ELF-1 (cell line): ENCODE data around the gene STARD6.
"Not testable (repeated sequence)": the region's sequence is repeated elsewhere in the genome, so short reads cannot be mapped to it uniquely, and the experiment has no call there.

Experiments
- DNase-seq: peaks from one replicate; pipeline ENCODE4 v3.0.0-alpha.2; 2016; ENCODE audit warnings: low read depth, low spot score

The STARD6 gene, protein sequence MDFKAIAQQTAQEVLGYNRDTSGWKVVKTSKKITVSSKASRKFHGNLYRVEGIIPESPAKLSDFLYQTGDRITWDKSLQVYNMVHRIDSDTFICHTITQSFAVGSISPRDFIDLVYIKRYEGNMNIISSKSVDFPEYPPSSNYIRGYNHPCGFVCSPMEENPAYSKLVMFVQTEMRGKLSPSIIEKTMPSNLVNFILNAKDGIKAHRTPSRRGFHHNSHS

GRCh38 chr18:54357660-54358494, at the start of gene STARD6, which contains the start of gene C18orf54:
Gene STARD6 (minus strand): TSS chr18:54357858. CDS start chr18:54354573, 3,285 bp downstream.
Gene C18orf54 (plus strand): TSS chr18:54357906. CDS start chr18:54360573, 2,667 bp downstream.
- peak; percentile 97 for DNase-seq

DNA sequence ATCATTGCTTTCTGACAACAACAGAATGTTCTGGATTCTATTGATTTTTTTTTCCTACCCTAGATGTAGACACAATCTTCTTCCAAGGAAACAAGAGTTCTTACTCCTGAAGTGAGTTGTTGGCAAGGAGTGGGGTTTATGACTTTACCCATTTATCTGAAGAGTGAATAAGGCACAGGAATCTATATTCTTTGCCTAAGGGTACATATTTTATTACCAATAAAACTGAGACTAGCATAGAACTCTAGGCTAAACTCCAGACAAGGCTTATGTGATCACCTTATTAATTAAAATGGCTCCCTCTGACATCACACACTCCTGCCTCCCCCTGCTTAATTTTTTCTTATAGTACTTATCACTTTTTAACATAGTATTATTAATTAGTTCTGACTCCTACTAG, 47.6 kb upstream of the STARD6 start:
- no peak for DNase-seq

GRCh38 chr18:54396760-54397159, 39.1 kb upstream of the STARD6 start:
- no peak for DNase-seq

DNA sequence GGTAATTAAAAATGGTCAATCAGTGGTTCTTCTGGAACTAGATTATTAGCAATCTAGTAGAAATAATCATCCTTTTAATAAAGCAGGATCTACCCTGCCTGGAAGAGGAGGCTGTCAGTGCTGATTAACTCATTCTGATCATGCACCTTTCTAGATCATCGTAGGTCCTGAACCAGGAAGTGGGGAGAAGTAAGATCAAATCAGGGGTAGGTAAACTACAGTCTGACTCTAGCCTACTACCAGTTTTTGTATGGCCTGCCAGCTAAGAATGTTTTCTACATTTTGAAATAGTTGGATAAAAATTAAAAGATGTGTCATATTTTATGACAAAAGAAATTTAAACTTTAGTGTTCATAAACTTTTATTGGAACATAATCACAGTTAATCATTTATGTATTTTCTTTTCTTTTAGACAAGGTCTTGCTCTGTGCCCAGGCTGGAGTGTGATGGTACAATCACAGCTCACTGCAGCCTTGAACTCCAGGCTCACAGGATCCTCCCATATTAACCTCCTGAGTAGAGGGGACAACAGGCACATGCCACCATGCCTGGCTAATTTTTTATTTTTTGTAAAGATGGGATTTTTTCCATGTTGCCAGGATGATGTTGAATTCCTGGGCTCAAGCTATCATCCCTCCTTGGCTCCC, 36.1 kb upstream of the STARD6 start:
- no peak for DNase-seq

GRCh38 chr18:54392543-54393023, 34.9 kb upstream of the STARD6 start:
- DNase-seq, result no peak

DNA sequence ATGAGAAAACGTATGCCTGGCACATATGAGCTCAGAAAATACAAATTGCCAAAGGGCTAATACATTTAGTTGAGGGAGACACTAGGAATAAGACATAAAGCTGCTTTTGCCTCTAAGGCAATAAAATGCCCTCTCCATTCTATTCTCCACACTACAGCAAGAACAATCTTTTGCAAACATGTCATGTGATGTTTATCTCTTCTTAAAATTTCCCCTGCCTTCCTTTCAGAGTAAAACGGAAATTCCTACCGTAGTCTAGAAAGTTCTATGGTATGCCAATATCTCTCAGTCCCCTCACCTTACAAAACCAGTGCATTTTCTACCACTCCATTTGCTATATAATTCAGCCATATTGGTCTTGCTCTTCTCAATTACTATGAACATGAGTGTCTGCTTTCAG, 33.2 kb upstream of the STARD6 start:
- DNase-seq, result no peak

DNA sequence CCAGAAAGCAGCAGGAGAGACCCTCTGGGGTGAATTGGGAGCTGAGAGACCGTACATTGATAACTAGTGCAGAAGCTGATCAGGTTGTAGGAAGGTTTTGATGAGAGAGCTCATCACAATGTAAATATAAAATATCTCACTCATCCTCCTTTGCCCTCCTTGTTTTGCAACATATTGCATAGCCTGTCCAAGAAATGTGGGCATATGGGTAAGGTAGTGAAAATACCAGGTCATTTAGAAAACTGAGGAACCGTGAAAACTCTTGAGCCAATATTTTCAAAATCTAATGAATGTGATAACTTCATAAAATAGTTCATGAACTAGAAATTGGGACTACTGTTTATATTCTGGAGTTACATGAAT, 31.5 kb upstream of the STARD6 start:
- no peak for DNase-seq

DNA sequence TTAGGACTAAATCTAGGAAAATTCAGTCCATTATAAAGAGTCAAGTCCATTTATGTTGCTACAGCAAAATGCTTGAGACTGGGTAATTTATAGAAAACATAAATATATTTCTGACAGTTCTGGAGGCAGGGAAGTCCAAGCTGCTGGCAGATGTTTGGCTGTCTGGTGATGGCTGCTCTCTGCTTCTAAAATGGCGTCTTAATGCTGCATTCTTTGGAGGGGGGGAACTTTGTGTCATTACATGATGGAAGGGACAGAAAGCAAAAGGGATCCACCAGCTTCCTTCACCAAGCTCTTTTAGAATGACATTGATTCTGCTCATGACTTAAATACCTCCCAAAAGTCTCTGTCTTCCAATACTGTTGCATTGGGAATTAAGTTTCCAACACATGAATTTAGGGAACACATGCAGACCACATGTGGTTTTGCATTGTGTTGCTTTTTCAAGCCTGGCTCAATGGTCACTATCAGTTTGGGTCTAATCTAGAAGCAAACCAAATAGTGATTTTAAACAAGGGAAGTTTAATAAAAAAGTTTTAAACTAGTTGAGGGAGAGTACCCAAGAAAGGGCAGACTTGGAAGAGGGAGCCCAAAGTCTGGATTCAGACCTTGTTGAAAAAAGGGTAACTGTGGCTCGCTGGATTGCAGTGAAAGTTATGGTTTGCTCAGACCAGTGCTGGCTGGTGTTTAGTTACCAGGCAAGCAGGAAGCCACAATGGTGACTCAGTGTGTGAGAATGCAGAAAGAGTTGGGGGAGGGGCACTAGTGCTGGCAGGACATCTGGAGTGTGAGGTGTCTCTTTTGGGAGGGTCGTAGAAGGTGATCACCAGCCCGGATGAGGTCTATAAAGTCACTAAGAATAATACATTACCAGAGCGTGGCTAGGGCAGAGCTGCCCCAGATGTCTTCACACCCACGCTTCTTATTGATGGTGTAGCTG, 30.8 kb upstream of the STARD6 start:
- DNase-seq, result peak; percentile 96

DNA sequence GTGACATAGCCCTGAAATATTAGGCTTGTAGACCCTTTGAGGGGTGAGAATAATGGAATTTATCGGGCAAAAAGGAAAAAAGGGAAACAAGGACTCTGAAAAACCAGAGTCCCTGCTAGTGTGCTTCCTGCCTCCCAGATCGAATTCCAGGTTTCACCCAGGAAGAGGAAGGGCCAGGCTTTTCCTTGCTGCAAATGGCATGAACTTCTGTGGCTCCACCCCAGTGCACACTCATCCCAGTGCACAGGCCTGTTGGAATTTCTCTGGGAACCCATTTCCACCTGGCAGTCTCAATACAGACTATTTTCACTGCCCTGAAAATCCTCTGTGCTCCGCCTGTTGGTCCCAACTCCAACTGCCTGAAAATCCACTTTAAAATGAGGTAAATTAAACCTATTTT, 30.0 kb upstream of the STARD6 start:
- DNase-seq, result no peak

GRCh38 chr18:54386800-54387495, 29.3 kb upstream of the STARD6 start:
- not testable (repeated sequence) for DNase-seq

DNA sequence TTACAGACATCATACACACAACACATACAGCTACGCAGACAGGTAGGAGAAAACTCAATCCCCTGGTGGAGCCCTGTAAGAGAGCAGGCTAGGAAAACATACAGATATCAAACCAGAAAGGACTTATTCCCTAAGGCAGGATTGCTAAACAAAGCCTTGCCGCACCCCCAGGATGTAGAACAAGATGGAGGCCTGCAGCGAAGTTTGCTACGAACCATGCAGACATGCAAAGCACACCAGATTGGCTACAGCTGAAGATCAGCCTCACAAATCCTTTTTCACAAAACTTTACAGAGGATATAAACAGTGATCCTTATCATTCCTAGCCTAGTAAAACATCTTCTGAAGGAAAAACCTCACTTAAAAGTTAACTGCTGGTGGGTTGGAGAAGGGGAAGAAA, 28.4 kb upstream of the STARD6 start:
- peak; percentile 48 for DNase-seq

- no peak for DNase-seq
These were observed 25.1 kb upstream of the STARD6 start for GRCh38 chr18:54382733-54383252.

DNA sequence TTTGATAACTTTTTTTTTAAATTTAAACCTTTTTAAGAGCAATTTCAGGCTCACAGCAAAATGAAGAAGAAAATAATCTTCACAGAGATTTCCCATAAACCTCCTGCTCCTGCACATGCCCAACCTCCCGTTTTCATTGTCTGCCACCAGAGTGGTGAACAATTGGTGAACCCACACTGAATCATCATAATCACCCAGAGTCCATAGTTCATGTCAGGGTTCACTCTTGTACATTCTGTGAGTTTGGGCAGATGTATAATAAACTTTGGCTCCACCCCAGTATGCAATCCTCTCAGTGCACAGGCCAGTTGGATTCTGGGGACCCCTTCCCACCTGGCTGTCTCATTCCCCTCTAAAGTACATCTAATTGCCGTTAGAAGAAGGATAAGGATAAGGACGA, 24.4 kb upstream of the STARD6 start:
- DNase-seq, result no peak

- DNase-seq, result no peak
These were observed 24.0 kb upstream of the STARD6 start for GRCh38 chr18:54381640-54382039.

GRCh38 chr18:54378057-54378456, 20.4 kb upstream of the STARD6 start:
- no peak for DNase-seq

DNA sequence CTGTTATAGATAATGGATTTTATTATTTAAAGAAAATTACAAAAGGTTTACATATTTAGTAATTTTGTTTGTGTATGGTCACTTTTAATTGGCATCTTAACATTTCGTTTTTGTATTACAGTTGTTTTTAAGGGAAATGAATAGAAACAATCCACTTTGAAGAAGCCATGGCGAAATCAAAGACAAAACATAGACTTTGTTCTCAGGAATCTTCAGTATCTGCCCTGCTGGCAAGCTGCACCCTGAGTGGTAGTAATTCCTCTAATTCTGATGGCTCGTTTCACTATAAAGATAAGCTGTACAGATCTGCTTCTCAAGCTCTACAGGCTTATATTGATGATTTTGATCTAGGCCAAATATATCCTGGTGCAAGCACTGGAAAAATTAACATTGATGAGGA, 2.7 kb upstream of the STARD6 start:
- DNase-seq, result no peak

- DNase-seq, result no peak
These were observed 1.6 kb upstream of the STARD6 start for GRCh38 chr18:54359233-54359632.

DNA sequence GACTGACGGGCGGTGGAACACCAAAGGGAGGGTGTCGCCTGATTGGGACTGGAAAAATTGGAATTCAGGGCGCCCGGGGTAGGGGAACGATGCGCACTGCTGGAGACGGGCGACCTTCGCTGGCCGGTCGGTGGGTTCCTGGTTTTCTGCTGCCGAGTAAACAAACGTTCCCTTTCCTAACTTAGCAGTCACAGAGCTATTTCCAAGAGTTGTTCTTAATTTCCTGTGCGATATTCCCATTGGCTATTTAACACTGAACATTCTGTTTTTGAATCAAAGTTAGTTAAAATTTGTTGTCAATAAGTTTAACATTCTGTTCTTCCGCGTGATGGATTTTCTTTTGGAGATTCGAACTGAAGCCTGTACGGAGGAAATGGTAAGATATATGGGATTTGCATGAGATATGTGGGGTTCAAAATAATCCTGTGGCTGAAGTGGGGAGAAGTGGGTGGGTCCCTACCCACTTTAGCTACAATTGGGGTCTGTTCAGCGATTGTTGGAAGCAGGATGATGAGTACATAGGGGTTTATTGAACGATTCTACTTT, 910 bp upstream of the STARD6 start:
- no peak for DNase-seq

- no peak for DNase-seq
These were observed 487 bp downstream of the STARD6 start for GRCh38 chr18:54357082-54357659.

GRCh38 chr18:54351186-54351585, 6.5 kb downstream of the STARD6 start:
- no peak for DNase-seq
